ENCODE results near the gene ARHGAP21.

GRCh38 chr10:24579448-24579847 lies 144.2 kb downstream of the ARHGAP21 start:
- no peak for TF ChIP-seq CTCF (IDR thresholded peaks at IDR 0.05)
- TF ChIP-seq EZH2 (IDR thresholded peaks at IDR 0.05; ENCODE audit: borderline replicate concordance, insufficient read depth, low read depth, low read length, poor library complexity, severe bottlenecking): no peak

All from B cell (primary cell).